Psoas muscle (tissue), 8 donors: ENCODE measurements around the gene CCT6A. TPM values are rescaled to one million over a fixed set of nuclear protein-coding genes. Genes with fewer than 3 reads are reported as not detected.
"Not testable (repeated sequence)": the region's sequence is repeated elsewhere in the genome, so short reads cannot be mapped to it uniquely, and the experiment has no call there.

Source experiments
- ATAC-seq, 4 donors: fragments of 200-7000 bp; cut with Tn5 transposase; one replicate each; pipeline ENCODE4 v1.9.1; 2020; ENCODE audit warnings: moderate library complexity in 3 of 4, mild to moderate bottlenecking in 2 of 4
- DNase-seq, 2 donors: peaks; one replicate each; pipeline ENCODE4 v3.0.0-alpha.2; 2020
- H3K27ac ChIP-seq: fragments of 200-600 bp; one replicate; pipeline ENCODE4 v1.8.0; 2022
- H3K27me3 ChIP-seq, 3 donors: fragments of 200-600 bp in 1 of 3; one replicate each; pipeline versions ENCODE4 v1.6.1 to v1.8.0; 2013 to 2022; ENCODE audit warnings: low read length in 2 of 3, mild to moderate bottlenecking in 2 of 3, moderate library complexity in 1 of 3; ENCODE audit not compliant: insufficient read depth in 3 of 3
- H3K36me3 ChIP-seq, 2 donors: fragments of 200-600 bp in 1 of 2; one replicate each; pipeline versions ENCODE4 v1.6.1 to v1.8.0; 2013 to 2022; ENCODE audit warnings: low read depth in 1 of 2, mild to moderate bottlenecking in 1 of 2, moderate library complexity in 1 of 2; ENCODE audit not compliant: insufficient read depth in 1 of 2
- H3K4me1 ChIP-seq: fragments of 200-600 bp; one replicate; pipeline ENCODE4 v1.8.0; 2022
- H3K4me3 ChIP-seq: fragments of 200-600 bp; one replicate; pipeline ENCODE4 v1.8.0; 2022; ENCODE audit warnings: mild to moderate bottlenecking
- H3K9me3 ChIP-seq: fragments of 200-600 bp; one replicate; pipeline ENCODE4 v1.8.0; 2022
- WGBS, 3 donors: extraction: QIAGEN DNeasy Blood & Tissue Kit; methylation state at CpG; one replicate each; pipeline versions ENCODE4 v1.1.6 to v1.1.7; 2013; 5-methylcytosine and 5-hydroxymethylcytosine counted together
- intact Hi-C, 2 donors: fragments of 100-400 bp; cut with DNase I; formaldehyde crosslinking; loops; one replicate each; pipeline versions ENCODE4 v1.11.0 to v1.14.2; 2022
- polyA plus RNA-seq, 3 donors: library from polyadenylated mRNA; stranded (reverse); fragments of 200-250 nt; gene quantifications; one replicate each; pipeline ENCODE4 v1.2.3, GENCODE V29; 2013
- total RNA-seq, 4 donors: library from RNA; stranded (reverse); fragmentation: NEBNext Ultra II Directional in 2 of 4; extraction: Animal tissue kit (Norgen Biotek cat#: 25700) in 2 of 4; gene quantifications; one replicate each; pipeline versions ENCODE4 v1.2.1 to v1.2.4, GENCODE V29; 2021 to 2023
- TF ChIP-seq, protein P1 (sequence below): fragments of 200-600 bp; IDR thresholded peaks from one replicate; pipeline ENCODE4 v1.8.0; 2022; ENCODE audit warnings: antibody characterized with exemption
- donor health status: healthy with polysubstance abuse.
- donor health status: DM: no; HTN: no; CAD: no; lungs with moderate emphysema.
- donor health status: Bipolar disorder and iron deficiency.
- donor health status: healthy.
- donor health status: DM: yes; HTN: yes; CAD: no.
- donor health status: DM: no; HTN: no; CAD: no.
- donor health status: DM: no; HTN: no; CAD: no.
- donor health status: DM: yes; HTN: yes; CAD: no.

The CCT6A gene
- total and polyA plus RNA-seq, 7 donors = 96.5 to 259 (median 135) TPM

GRCh38 chr7:56110611-56111010 is 59.0 kb downstream of the CCT6A start:
- no peak overlapping the region for H3K27ac ChIP-seq
- intact Hi-C loops = no loop called here

DNA sequence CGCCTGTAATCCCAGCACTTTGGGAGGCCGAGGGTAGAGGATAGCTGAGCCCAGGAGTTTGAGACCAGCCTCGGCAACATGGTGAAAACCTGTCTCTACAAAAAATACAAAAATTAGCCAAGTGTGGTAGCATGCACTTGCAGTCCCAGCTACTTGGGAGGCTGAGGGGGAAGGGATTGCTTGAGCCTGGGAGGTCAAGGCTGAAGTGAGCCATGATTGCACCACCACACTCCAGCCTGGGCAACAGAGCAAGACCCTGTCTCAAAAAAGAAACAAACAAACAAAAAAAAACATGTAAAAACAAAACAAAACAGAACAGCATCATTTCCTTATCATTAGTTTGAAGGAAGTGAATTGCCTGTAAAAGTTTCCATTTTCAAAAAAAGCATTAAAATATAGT is 60.7 kb downstream of the CCT6A start:
- WGBS, 3 donors = 80 to 94% (median 87%) methylated on average over 3 of the region's 3 CpGs
- intact Hi-C loops, H3K27ac ChIP-seq, DNase-seq, ATAC-seq, H3K4me3 ChIP-seq, H3K9me3 ChIP-seq, H3K36me3 ChIP-seq, H3K4me1 ChIP-seq: not testable (repeated sequence)
- H3K27me3 ChIP-seq = peaks cover 0 to 18% (median 3%) of the 10 kb centered on the region in 3 donors

More at GRCh38 chr7:56110611-56111010, 59.0 kb downstream of the CCT6A start:
- H3K27me3 ChIP-seq = peaks cover 0 to 2% (median 0%) of the 10 kb centered on the region in 3 donors
- WGBS, 3 donors = 69 to 72% (median 72%) methylated on average over 1 of the region's 1 CpG
- H3K4me3 ChIP-seq = no peak overlapping the region
- ATAC-seq (no peak), DNase-seq (no peak)
- TF ChIP-seq, protein P1, sequence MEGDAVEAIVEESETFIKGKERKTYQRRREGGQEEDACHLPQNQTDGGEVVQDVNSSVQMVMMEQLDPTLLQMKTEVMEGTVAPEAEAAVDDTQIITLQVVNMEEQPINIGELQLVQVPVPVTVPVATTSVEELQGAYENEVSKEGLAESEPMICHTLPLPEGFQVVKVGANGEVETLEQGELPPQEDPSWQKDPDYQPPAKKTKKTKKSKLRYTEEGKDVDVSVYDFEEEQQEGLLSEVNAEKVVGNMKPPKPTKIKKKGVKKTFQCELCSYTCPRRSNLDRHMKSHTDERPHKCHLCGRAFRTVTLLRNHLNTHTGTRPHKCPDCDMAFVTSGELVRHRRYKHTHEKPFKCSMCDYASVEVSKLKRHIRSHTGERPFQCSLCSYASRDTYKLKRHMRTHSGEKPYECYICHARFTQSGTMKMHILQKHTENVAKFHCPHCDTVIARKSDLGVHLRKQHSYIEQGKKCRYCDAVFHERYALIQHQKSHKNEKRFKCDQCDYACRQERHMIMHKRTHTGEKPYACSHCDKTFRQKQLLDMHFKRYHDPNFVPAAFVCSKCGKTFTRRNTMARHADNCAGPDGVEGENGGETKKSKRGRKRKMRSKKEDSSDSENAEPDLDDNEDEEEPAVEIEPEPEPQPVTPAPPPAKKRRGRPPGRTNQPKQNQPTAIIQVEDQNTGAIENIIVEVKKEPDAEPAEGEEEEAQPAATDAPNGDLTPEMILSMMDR = no peak
- H3K4me1 ChIP-seq = no peaks in the 10 kb centered on the region
- H3K36me3 ChIP-seq = no peaks in the 10 kb centered on the region
- no peaks in the 10 kb centered on the region for H3K9me3 ChIP-seq

Other genes with a start within 250 kb of the CCT6A start
- not detected for gene SEPTIN14, start 189.0 kb upstream of the CCT6A start, total RNA-seq
- gene SEPTIN14, start 189.0 kb upstream of the CCT6A start, polyA plus RNA-seq = not detected
- 1 to 10 TPM; 1.2 to 2.9 (median 1.4) TPM for gene ZNF713, start 164.3 kb upstream of the CCT6A start, total RNA-seq
- gene ZNF713, start 164.3 kb upstream of the CCT6A start, polyA plus RNA-seq = 1 to 10 TPM in 2 of 3 donors, under 1 TPM in 1; 0.74 to 1.4 (median 1.2) TPM
- 10 to 100 TPM; 23.8 to 34.6 (median 26.5) TPM for gene MRPS17, start 99.9 kb upstream of the CCT6A start, total RNA-seq
- gene MRPS17, start 99.9 kb upstream of the CCT6A start, polyA plus RNA-seq = 10 to 100 TPM; 29.8 to 45.4 (median 31.9) TPM
- gene NIPSNAP2, start 87.2 kb upstream of the CCT6A start, total RNA-seq = 100 to 1,000 TPM; 230 to 302 (median 270) TPM
- 100 to 1,000 TPM; 119 to 290 (median 260) TPM for gene NIPSNAP2, start 87.2 kb upstream of the CCT6A start, polyA plus RNA-seq
- gene PSPH, start 321 bp upstream of the CCT6A start, total RNA-seq = 10 to 100 TPM in 1 of 4 donors, 1 to 10 TPM in 3; 2.6 to 10.8 (median 5.1) TPM
- gene PSPH, start 321 bp upstream of the CCT6A start, polyA plus RNA-seq = 10 to 100 TPM in 1 of 3 donors, 1 to 10 TPM in 2; 2.5 to 11.2 (median 5.6) TPM
- 10 to 100 TPM; 22.0 to 35.2 (median 22.8) TPM for gene SUMF2, start 12.5 kb downstream of the CCT6A start, total RNA-seq
- gene SUMF2, start 12.5 kb downstream of the CCT6A start, polyA plus RNA-seq = 10 to 100 TPM; 26.8 to 29.1 (median 27.3) TPM
- 10 to 100 TPM; 32.2 to 99.6 (median 46.3) TPM for gene PHKG1, start 41.2 kb downstream of the CCT6A start, total RNA-seq
- 10 to 100 TPM in 2 of 3 donors, 1 to 10 TPM in 1; 9.2 to 65.1 (median 39.2) TPM for gene PHKG1, start 41.2 kb downstream of the CCT6A start, polyA plus RNA-seq
- 100 to 1,000 TPM; 475 to 571 (median 506) TPM for gene CHCHD2, start 54.7 kb downstream of the CCT6A start, total RNA-seq
- gene CHCHD2, start 54.7 kb downstream of the CCT6A start, polyA plus RNA-seq = 100 to 1,000 TPM; 593 to 948 (median 729) TPM
- not detected for gene NUPR2, start 64.7 kb downstream of the CCT6A start, total RNA-seq
- not detected for gene NUPR2, start 64.7 kb downstream of the CCT6A start, polyA plus RNA-seq